PC-9 (cell line): Measurements from ENCODE around the gene TWSG1. TPM values are rescaled to one million over a fixed set of nuclear protein-coding genes. Genes with fewer than 3 reads are reported as not detected.

Experiments used
- BruUV-seq: library from RNA; stranded (reverse); fragments of 400-500 nt; replicated peaks from 2 replicates; lab custom pipeline; 2021; lab: Mats Ljungman, UMichigan
- CTCF ChIA-PET: fragments of 300-600 bp; sonication (Branson Sonifier 250); formaldehyde crosslinking; loops from one replicate; lab custom pipeline; 2022; ENCODE audit warnings: antibody characterized with exemption; lab: Charles Lee
- POLR2A ChIA-PET: fragments of 300-600 bp; sonication (Branson Sonifier 250); formaldehyde crosslinking; loops from one replicate; lab custom pipeline; 2022; ENCODE audit warnings: antibody characterized with exemption; ENCODE audit not compliant: unreplicated experiment; lab: Charles Lee
- DNase-seq, 2 experiments: peaks; one replicate each; pipeline versions ENCODE4 v3.0.0 to v3.0.0-alpha.2; 2015 to 2022; ENCODE audit warnings: mixed read lengths in 1 of 2
- H2AFZ ChIP-seq: fragments of 200-600 bp; sonication (generic); 2 replicates; pipeline ENCODE4 v1.8.1; 2017; ENCODE audit warnings: antibody characterized with exemption
- H3F3A ChIP-seq: fragments of 200-600 bp; sonication (generic); 2 replicates; pipeline ENCODE4 v1.8.1; 2017; ENCODE audit warnings: antibody characterized with exemption, mild to moderate bottlenecking, low read depth; ENCODE audit not compliant: insufficient read depth
- H3K27ac ChIP-seq: fragments of 200-600 bp; sonication (generic); 2 replicates; pipeline ENCODE4 v1.6.1; 2016; ENCODE audit warnings: mixed run types
- H3K27me3 ChIP-seq: fragments of 200-600 bp; sonication (generic); 2 replicates; pipeline ENCODE4 v1.6.1; 2016; ENCODE audit warnings: low read depth, mixed run types; ENCODE audit not compliant: insufficient read depth
- H3K36me3 ChIP-seq: fragments of 200-600 bp; sonication (generic); 2 replicates; pipeline ENCODE4 v1.6.1; 2016; ENCODE audit warnings: low read depth, mixed run types
- H3K4me1 ChIP-seq: fragments of 200-600 bp; sonication (generic); replicated peaks from 2 replicates; pipeline ENCODE4 v1.6.1; 2016; ENCODE audit warnings: mixed run types; ENCODE audit not compliant: insufficient read depth
- H3K4me2 ChIP-seq: fragments of 200-600 bp; sonication (generic); 2 replicates; pipeline ENCODE4 v1.6.1; 2017; ENCODE audit warnings: mixed run types
- H3K4me3 ChIP-seq: fragments of 200-600 bp; sonication (generic); 2 replicates; pipeline ENCODE4 v1.6.1; 2016; ENCODE audit warnings: mixed run types
- H3K79me2 ChIP-seq: fragments of 200-600 bp; sonication (generic); 2 replicates; pipeline ENCODE4 v1.6.1; 2017; ENCODE audit warnings: low read depth, mixed run types
- H3K9me2 ChIP-seq: fragments of 200-600 bp; sonication (generic); 2 replicates; pipeline ENCODE4 v1.8.1; 2017; ENCODE audit warnings: mild to moderate bottlenecking; ENCODE audit not compliant: insufficient read depth
- H3K9me3 ChIP-seq: fragments of 200-600 bp; sonication (generic); 2 replicates; pipeline ENCODE4 v1.8.1; 2016; ENCODE audit warnings: low read depth; ENCODE audit not compliant: insufficient read depth
- H4K20me1 ChIP-seq: fragments of 200-600 bp; sonication (generic); 2 replicates; pipeline ENCODE4 v1.8.1; 2017; ENCODE audit not compliant: insufficient read depth
- EZH2 ChIP-seq: fragments of 200-600 bp; sonication (generic); IDR thresholded peaks from 2 replicates; pipeline ENCODE4 v1.8.0; 2017; ENCODE audit warnings: antibody characterized with exemption, low read depth
- intact Hi-C: fragments of 100-400 bp; cut with micrococcal nuclease; formaldehyde crosslinking; loops from one replicate; pipeline ENCODE4 v1.10.0; 2022; ENCODE audit not compliant: unreplicated experiment
- total RNA-seq: library from RNA; stranded (reverse); gene quantifications from 2 replicates; pipeline ENCODE4 v1.2.3, GENCODE V29; 2021
- TF ChIP-seq, protein P1 (sequence below): fragments of 200-600 bp; sonication (generic); conservative IDR thresholded peaks from 2 replicates; pipeline ENCODE4 v1.6.1; 2017; ENCODE audit warnings: mixed run types, antibody characterized with exemption, mild to moderate bottlenecking, moderate library complexity

TWSG1 gene
- total RNA-seq, 1 experiment from 2014 or later = 52.1 TPM

DNA sequence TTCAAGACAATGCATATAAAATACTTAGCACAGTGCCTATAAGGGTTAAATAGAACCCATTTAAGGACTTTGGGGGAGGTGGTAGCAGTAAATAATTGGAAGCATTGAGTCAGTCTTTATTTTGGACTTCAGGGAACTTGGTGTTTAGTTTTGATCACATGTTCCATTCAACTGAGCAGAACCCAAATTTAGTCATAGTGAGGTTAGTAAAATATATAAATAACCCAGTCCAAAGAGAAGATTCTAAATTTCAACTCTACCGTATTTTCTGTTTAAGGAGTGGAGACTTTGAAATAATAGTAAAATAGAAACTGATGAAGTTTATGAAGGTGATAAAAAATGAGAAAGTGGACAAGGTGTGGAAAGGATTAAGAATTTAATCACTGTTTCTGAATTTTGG lies 19.7 kb downstream of the TWSG1 start:
- intact Hi-C loops = no loop called here
- Histone ChIP-seq H3K79me2 (0 out of 2 replicates have a peak, but pooled peaks cover 7% of the 10 kb centered on the region), H3K4me1 (peaks cover under 1% of the 10 kb centered on the region; the same call in 1 of the 2 replicates), H3K9me2 (no peaks in the 10 kb centered on the region), H3K9me3 (peaks cover 4% of the 10 kb centered on the region; the same call in 1 of the 2 replicates), H3K27ac (no peak overlapping the region), H2AFZ (no peak overlapping the region), H3K36me3 (no peaks in the 10 kb centered on the region), H4K20me1 (no peaks in the 10 kb centered on the region), H3K4me2 (no peak overlapping the region), H3F3A (no peaks in the 10 kb centered on the region; the same call in 1 of the 2 replicates), H3K4me3 (no peak overlapping the region), H3K27me3 (no peaks in the 10 kb centered on the region)
- no peak for DNase-seq
- BruUV-seq = no TSS peak
- TF ChIP-seq, protein P1, sequence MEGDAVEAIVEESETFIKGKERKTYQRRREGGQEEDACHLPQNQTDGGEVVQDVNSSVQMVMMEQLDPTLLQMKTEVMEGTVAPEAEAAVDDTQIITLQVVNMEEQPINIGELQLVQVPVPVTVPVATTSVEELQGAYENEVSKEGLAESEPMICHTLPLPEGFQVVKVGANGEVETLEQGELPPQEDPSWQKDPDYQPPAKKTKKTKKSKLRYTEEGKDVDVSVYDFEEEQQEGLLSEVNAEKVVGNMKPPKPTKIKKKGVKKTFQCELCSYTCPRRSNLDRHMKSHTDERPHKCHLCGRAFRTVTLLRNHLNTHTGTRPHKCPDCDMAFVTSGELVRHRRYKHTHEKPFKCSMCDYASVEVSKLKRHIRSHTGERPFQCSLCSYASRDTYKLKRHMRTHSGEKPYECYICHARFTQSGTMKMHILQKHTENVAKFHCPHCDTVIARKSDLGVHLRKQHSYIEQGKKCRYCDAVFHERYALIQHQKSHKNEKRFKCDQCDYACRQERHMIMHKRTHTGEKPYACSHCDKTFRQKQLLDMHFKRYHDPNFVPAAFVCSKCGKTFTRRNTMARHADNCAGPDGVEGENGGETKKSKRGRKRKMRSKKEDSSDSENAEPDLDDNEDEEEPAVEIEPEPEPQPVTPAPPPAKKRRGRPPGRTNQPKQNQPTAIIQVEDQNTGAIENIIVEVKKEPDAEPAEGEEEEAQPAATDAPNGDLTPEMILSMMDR = no peak
- no peak for TF ChIP-seq EZH2
- ChIA-PET POLR2A (no interaction called here), CTCF (no interaction called here)

DNA sequence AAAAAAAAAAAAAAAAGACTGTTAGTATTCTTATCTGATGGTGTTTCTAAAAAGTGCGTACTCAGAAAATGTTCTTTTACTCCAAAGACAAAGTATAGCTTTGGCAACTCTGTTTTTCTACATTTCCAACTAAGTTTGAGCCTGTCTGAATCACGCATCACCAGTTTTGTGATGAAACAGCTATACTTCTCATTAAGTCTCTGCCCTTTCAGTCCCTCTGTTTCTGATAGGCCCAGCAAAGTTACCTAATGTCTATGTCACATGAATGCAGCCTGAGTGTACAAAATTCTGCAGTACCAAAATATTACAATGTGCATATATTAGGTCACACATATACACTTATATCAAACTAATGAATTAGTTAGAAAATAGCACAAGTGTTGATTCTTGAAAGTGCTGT lies 22.4 kb downstream of the TWSG1 start:
- peaks cover 4% of the 10 kb centered on the region; the same call in 1 of the 2 replicates for H3K9me3 ChIP-seq
- TF ChIP-seq EZH2 = no peak
- TF ChIP-seq, protein P1 = no peak
- no TSS peak for BruUV-seq
- intact Hi-C loops = no loop called here
- H3F3A ChIP-seq = no peaks in the 10 kb centered on the region; the same call in 1 of the 2 replicates
- CTCF ChIA-PET = interaction anchor here (0.6 kb wide), 1 partner anchor 22 kb away, joined by 3 read pairs; the partner anchor contains the start of gene TWSG1
- no peak overlapping the region for H3K4me3 ChIP-seq
- H3K4me1 ChIP-seq = no peaks in the 10 kb centered on the region
- H3K79me2 ChIP-seq = no peaks in the 10 kb centered on the region
- H4K20me1 ChIP-seq = no peaks in the 10 kb centered on the region
- H2AFZ ChIP-seq = no peak overlapping the region
- no peak overlapping the region for H3K27ac ChIP-seq
- H3K4me2 ChIP-seq = no peak overlapping the region
- H3K36me3 ChIP-seq = no peaks in the 10 kb centered on the region
- H3K9me2 ChIP-seq = no peaks in the 10 kb centered on the region
- no peak for DNase-seq
- H3K27me3 ChIP-seq = no peaks in the 10 kb centered on the region
- POLR2A ChIA-PET = no interaction called here

DNA sequence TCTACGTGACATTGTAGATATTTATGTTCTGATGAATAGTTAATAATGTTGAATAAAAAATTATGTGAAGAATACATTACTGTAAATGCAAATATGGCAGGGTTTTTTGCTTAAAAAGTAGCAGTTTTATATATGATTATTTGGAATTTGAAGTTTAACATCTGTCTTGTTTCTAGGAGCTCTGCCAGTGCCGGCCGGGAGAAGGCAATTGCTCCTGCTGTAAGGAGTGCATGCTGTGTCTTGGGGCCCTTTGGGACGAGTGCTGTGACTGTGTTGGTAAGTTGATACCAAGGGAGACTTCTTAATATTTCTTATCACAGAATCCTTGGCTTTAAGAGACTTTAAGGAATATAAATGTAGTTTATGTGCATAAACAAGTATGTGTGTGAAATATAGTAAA lies 25.2 kb downstream of the TWSG1 start:
- H3K9me3 ChIP-seq = peaks cover 4% of the 10 kb centered on the region; the same call in 1 of the 2 replicates
- H3K79me2 ChIP-seq = no peaks in the 10 kb centered on the region
- intact Hi-C loops = no loop called here
- no peak overlapping the region for H3K4me3 ChIP-seq
- H2AFZ ChIP-seq = no peak overlapping the region
- POLR2A ChIA-PET = no interaction called here
- H3K27ac ChIP-seq = no peak overlapping the region
- no peak overlapping the region for H3K4me2 ChIP-seq
- H3K4me1 ChIP-seq = peaks cover 27% of the 10 kb centered on the region
- CTCF ChIA-PET = no interaction called here
- H3K27me3 ChIP-seq = no peaks in the 10 kb centered on the region
- BruUV-seq = no TSS peak
- H4K20me1 ChIP-seq = no peaks in the 10 kb centered on the region
- no peaks in the 10 kb centered on the region for H3K9me2 ChIP-seq
- TF ChIP-seq, protein P1 = no peak
- TF ChIP-seq EZH2 = no peak
- no peaks in the 10 kb centered on the region for H3K36me3 ChIP-seq
- no peak for DNase-seq
- H3F3A ChIP-seq = peaks cover 24% of the 10 kb centered on the region
